ENCODE data around the gene BORA. TPM values are rescaled to one million over a fixed set of nuclear protein-coding genes. Genes with fewer than 3 reads are reported as not detected.

The BORA gene
- total and polyA plus RNA-seq, 2 of the 13 experiments (the other 11 are each of a cell fraction or from before 2014, with no cell fraction given) = 4.0 to 17.4 TPM

DNA sequence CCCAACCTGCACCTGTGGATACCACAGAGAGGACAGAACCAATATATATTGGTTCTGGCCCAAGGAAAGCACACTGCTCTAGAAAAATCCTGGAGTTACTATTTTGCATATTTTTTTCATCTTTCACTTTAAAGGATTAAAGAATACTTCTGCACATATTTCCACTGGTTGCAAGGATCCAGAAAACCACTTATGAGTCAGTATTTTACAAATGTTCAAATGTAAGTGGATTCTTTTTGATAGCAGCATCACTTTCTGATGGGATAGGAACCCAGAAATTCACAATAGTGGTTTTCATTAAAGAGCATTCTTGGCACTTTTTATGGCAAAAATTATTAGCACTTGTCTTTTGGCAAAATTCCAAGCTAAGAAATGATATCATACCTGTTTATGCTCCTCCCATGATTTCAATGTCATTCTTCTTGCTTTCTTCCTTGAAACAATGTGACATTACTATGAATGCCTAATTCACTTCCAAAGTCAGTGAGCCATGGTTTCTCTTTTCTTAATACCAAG is 38.5 kb upstream of the BORA start:
- TF ChIP-seq HDAC2 (CRISPR knock-in tag; IDR thresholded peaks at IDR 0.05) = no peak
- no peak for TF ChIP-seq ZSCAN30 (CRISPR knock-in tag; IDR thresholded peaks at IDR 0.05)
- TF ChIP-seq ZNF552 (CRISPR knock-in tag; IDR thresholded peaks at IDR 0.05; ENCODE audit: borderline replicate concordance) = no peak
- TF ChIP-seq NFE2 (CRISPR knock-in tag; IDR thresholded peaks at IDR 0.05) = no peak
- no peak for TF ChIP-seq ZNF549 (CRISPR knock-in tag; IDR thresholded peaks at IDR 0.05)
- TF ChIP-seq ZNF883 (CRISPR knock-in tag; IDR thresholded peaks at IDR 0.05; ENCODE audit: not compliant biosample characterization) = no peak
- TF ChIP-seq, protein P1, sequence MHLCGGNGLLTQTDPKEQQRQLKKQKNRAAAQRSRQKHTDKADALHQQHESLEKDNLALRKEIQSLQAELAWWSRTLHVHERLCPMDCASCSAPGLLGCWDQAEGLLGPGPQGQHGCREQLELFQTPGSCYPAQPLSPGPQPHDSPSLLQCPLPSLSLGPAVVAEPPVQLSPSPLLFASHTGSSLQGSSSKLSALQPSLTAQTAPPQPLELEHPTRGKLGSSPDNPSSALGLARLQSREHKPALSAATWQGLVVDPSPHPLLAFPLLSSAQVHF (CRISPR knock-in tag; IDR thresholded peaks at IDR 0.05) = no peak
- no peak for TF ChIP-seq ZNF776 (CRISPR knock-in tag; IDR thresholded peaks at IDR 0.05)
- no peak for TF ChIP-seq NR1H2 (CRISPR knock-in tag; IDR thresholded peaks at IDR 0.05; ENCODE audit: borderline replicate concordance, low read depth)
- no peak for TF ChIP-seq SMAD1 (CRISPR knock-in tag; IDR thresholded peaks at IDR 0.05; ENCODE audit: borderline replicate concordance, low read depth)
- TF ChIP-seq, protein P2, sequence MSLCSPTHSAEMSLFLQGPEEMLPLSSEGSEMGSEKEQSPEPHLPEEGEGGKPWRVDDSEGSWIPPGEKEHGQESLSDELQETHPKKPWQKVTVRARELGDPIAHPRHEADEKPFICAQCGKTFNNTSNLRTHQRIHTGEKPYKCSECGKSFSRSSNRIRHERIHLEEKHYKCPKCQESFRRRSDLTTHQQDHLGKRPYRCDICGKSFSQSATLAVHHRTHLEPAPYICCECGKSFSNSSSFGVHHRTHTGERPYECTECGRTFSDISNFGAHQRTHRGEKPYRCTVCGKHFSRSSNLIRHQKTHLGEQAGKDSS (CRISPR knock-in tag; IDR thresholded peaks at IDR 0.05; ENCODE audit: borderline replicate concordance, low read depth) = no peak
- no peak for TF ChIP-seq IRX3 (CRISPR knock-in tag; IDR thresholded peaks at IDR 0.05; ENCODE audit: borderline replicate concordance, low read depth)
- no peak for TF ChIP-seq SALL1 (CRISPR knock-in tag; IDR thresholded peaks at IDR 0.05)
- TF ChIP-seq ZNF256 (CRISPR knock-in tag; conservative IDR thresholded peaks at IDR 0.05) = no peak
- no peak for TF ChIP-seq HNRNPUL1 (IDR thresholded peaks at IDR 0.05; ENCODE audit: low read depth, low read length)
- TF ChIP-seq MTA1 (CRISPR knock-in tag; IDR thresholded peaks at IDR 0.05; ENCODE audit: borderline replicate concordance) = no peak
- TF ChIP-seq, protein P3, sequence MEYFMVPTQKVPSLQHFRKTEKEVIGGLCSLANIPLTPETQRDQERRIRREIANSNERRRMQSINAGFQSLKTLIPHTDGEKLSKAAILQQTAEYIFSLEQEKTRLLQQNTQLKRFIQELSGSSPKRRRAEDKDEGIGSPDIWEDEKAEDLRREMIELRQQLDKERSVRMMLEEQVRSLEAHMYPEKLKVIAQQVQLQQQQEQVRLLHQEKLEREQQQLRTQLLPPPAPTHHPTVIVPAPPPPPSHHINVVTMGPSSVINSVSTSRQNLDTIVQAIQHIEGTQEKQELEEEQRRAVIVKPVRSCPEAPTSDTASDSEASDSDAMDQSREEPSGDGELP (IDR thresholded peaks at IDR 0.05; ENCODE audit: borderline replicate concordance, low read depth) = no peak
- H3K79me2 ChIP-seq (ENCODE audit: insufficient read depth, low read length) = no peaks in the 10 kb centered on the region
- H3K9me3 ChIP-seq (ENCODE audit: low read length) = no peaks in the 10 kb centered on the region
- intact Hi-C loops (cut with micrococcal nuclease; ENCODE audit: unreplicated experiment) = no loop called here
- no peak overlapping the region for H3K27ac ChIP-seq (ENCODE audit: extremely low read length, insufficient read depth, low read length)
- ChIA-PET POLR2A (no interaction called here), CTCF (ENCODE audit: low intra/inter-chr PET ratio, low total read pairs) (no interaction called here)
- no peak overlapping the region for H3K4me3 ChIP-seq (replicated peaks in 1 of 3; ENCODE audit: insufficient read depth in 1 of 3, low read depth in 2 of 3, low read length in 3 of 3)
- H3K4me1 ChIP-seq (ENCODE audit: insufficient read depth, low read length) = no peaks in the 10 kb centered on the region
- no TSS peak for BruUV-seq (replicated peaks)
- in situ Hi-C loops (cut with HindIII; ENCODE audit: extremely low pct_ligation_motif_present, low pct_unique_long_range_greater_than_20kb) = no loop called here
- no peak overlapping the region for H2AFZ ChIP-seq (ENCODE audit: low read length)
- no peaks in the 10 kb centered on the region for H3K36me3 ChIP-seq (replicated peaks in 1 of 2; ENCODE audit: control insufficient read depth in 1 of 2, insufficient read depth in 2 of 2, low read length in 2 of 2)
- H3K4me2 ChIP-seq (ENCODE audit: low read depth, low read length) = no peak overlapping the region
- DNase-seq (ENCODE audit: low spot score) (no peak), FAIRE-seq (no peak), ATAC-seq (no peak)
- no peaks in the 10 kb centered on the region for H4K20me1 ChIP-seq (ENCODE audit: insufficient read depth, low read length)
- H3K27me3 ChIP-seq (ENCODE audit: control insufficient read depth in 1 of 2, insufficient read depth in 2 of 2, low read length in 2 of 2) = no peaks in the 10 kb centered on the region; a peak in 1 of 5 replicates
- no peak overlapping the region for H3K9ac ChIP-seq (ENCODE audit: insufficient read depth, low read depth, low read length)
